GM12878 (cell line): ENCODE data around the gene TTLL8. TPM values are rescaled to one million over a fixed set of nuclear protein-coding genes. Genes with fewer than 3 reads are reported as not detected.
A peak's percentile ranks its signal among the peaks of the same experiment; 100 is the strongest.

Experiments
- ASH2L ChIP-seq: fragments of 300-600, 200-600 bp; sonication (generic); IDR thresholded peaks from 2 replicates; pipeline ENCODE4 v1.6.1; 2017; ENCODE audit warnings: low read depth, mild to moderate bottlenecking, borderline replicate concordance
- BACH1 ChIP-seq: fragments of 450-650 bp; IDR thresholded peaks from 2 replicates; pipeline ENCODE4 v1.6.1; 2017; ENCODE audit warnings: mild to moderate bottlenecking, borderline replicate concordance
- BHLHE40 ChIP-seq, 2 experiments: fragments of 450-650 bp in 1 of 2; IDR thresholded peaks; 2 replicates each; pipeline ENCODE4 v1.6.1; 2011 to 2017; ENCODE audit warnings: low read depth in 2 of 2, borderline replicate concordance in 1 of 2, improper control_type of control experiment in 1 of 2, low read length in 1 of 2, mild to moderate bottlenecking in 1 of 2
- CREM ChIP-seq: IDR thresholded peaks from 2 replicates; pipeline ENCODE4 v1.6.1; 2014; ENCODE audit warnings: antibody characterized with exemption, low read depth
- DPF2 ChIP-seq: fragments of 450-650 bp; IDR thresholded peaks from 2 replicates; pipeline ENCODE4 v1.6.1; 2017; ENCODE audit warnings: mild to moderate bottlenecking
- EED ChIP-seq: sonication (generic); IDR thresholded peaks from 2 replicates; pipeline ENCODE4 v1.6.1; 2016; ENCODE audit warnings: antibody characterized with exemption, low read depth
- KAT2A ChIP-seq: conservative IDR thresholded peaks from 2 replicates; pipeline ENCODE4 v1.6.1; 2011; ENCODE audit warnings: low read depth, low read length; ENCODE audit not compliant: control insufficient read depth
- KDM1A ChIP-seq: fragments of 200-600 bp; sonication (generic); IDR thresholded peaks from 2 replicates; pipeline ENCODE4 v1.6.1; 2016; ENCODE audit warnings: borderline replicate concordance
- MYC ChIP-seq: IDR thresholded peaks from 2 replicates; pipeline ENCODE4 v1.6.1; 2011; ENCODE audit warnings: mild to moderate bottlenecking, low read length, moderate library complexity, inconsistent platforms; ENCODE audit not compliant: insufficient read depth, insufficient replicate concordance, insufficient read length, severe bottlenecking
- NR2F1 ChIP-seq: fragments of 450-650 bp; conservative IDR thresholded peaks from 2 replicates; pipeline ENCODE4 v1.6.1; 2017; ENCODE audit warnings: mild to moderate bottlenecking
- POU2F2 ChIP-seq: IDR thresholded peaks from 3 replicates; pipeline ENCODE4 v1.6.1; 2011; ENCODE audit warnings: low read depth, mild to moderate bottlenecking, low read length, borderline replicate concordance
- RFX5 ChIP-seq: IDR thresholded peaks from 2 replicates; pipeline ENCODE4 v1.6.1; 2011; ENCODE audit warnings: low read depth, low read length, improper control_type of control experiment
- SIX5 ChIP-seq: IDR thresholded peaks from 2 replicates; pipeline ENCODE4 v1.6.1; 2011; ENCODE audit warnings: mild to moderate bottlenecking, low read depth, low read length, moderate library complexity; ENCODE audit not compliant: severe bottlenecking
- SRF ChIP-seq, 2 experiments: IDR thresholded peaks; 2 replicates each; pipeline ENCODE4 v1.6.1; 2011; ENCODE audit warnings: low read depth in 2 of 2, low read length in 2 of 2, mild to moderate bottlenecking in 1 of 2, moderate library complexity in 1 of 2
- TAF1 ChIP-seq: IDR thresholded peaks from 2 replicates; pipeline ENCODE4 v1.6.1; 2011; ENCODE audit warnings: mild to moderate bottlenecking, low read depth, low read length, borderline replicate concordance
- TCF12 ChIP-seq: IDR thresholded peaks from 2 replicates; pipeline ENCODE4 v1.6.1; 2011; ENCODE audit warnings: low read depth, mild to moderate bottlenecking, low read length
- ZBED1 ChIP-seq: IDR thresholded peaks from 2 replicates; pipeline ENCODE4 v1.6.1; 2016; ENCODE audit warnings: borderline replicate concordance
- ZNF384 ChIP-seq: IDR thresholded peaks from 2 replicates; pipeline ENCODE4 v1.6.1; 2012; ENCODE audit warnings: low read depth, mild to moderate bottlenecking, low read length, improper control_type of control experiment, borderline replicate concordance
- polyA plus RNA-seq, 11 experiments: library from polyadenylated mRNA; depleted of rRNA in 4 of 11; unstranded in 6 of 11; stranded (reverse) in 5 of 11; fragments of >200 nt; fragmentation: Nextera tagmentation in 4 of 11; fragmentation: Illumina TruSeq in 1 of 11; extraction: Ambion mirVana in 4 of 11; extraction: Trizol in 1 of 11; gene quantifications; 1 replicate in 1 of 11; 2 replicates in 10 of 11; pipeline versions ENCODE4 v1.2.1 to v1.2.3, GENCODE V29; 2011 to 2016; ENCODE audit warnings: inconsistent platforms in 2 of 11, missing spikeins in 2 of 11, low read depth in 1 of 11
- total RNA-seq, 4 experiments: library from RNA; depleted of rRNA in 3 of 4; stranded (reverse); fragments of >200 nt in 3 of 4; fragmentation: Illumina TruSeq in 1 of 4; extraction: Trizol in 1 of 4; gene quantifications; 2 replicates each; pipeline versions ENCODE4 v1.2.1 to v1.2.3, GENCODE V29; 2013 to 2021
- TF ChIP-seq, protein P1 (sequence below): fragments of 450-650 bp; IDR thresholded peaks from 2 replicates; pipeline ENCODE4 v1.6.1; 2018; ENCODE audit warnings: mild to moderate bottlenecking, low read depth, moderate library complexity; ENCODE audit not compliant: partially characterized antibody
- TF ChIP-seq, protein P2 (sequence below): IDR thresholded peaks from 2 replicates; pipeline ENCODE4 v1.6.1; 2011; ENCODE audit warnings: low read depth, mild to moderate bottlenecking, low read length, moderate library complexity, borderline replicate concordance; ENCODE audit errors: extremely low read depth
- TF ChIP-seq, protein P3 (sequence below): fragments of 150-350 bp; IDR thresholded peaks from 2 replicates; pipeline ENCODE4 v1.6.1; 2014; ENCODE audit warnings: mild to moderate bottlenecking, low read depth, low read length
- TF ChIP-seq, protein P4 (sequence below): fragments of 450-650 bp; IDR thresholded peaks from 2 replicates; pipeline ENCODE4 v1.6.1; 2016; ENCODE audit warnings: mild to moderate bottlenecking
- TF ChIP-seq, protein P5 (sequence below): IDR thresholded peaks from 2 replicates; pipeline ENCODE4 v1.6.1; 2011; ENCODE audit warnings: borderline replicate concordance, low read depth, mild to moderate bottlenecking, moderate library complexity, mixed read lengths, low read length; ENCODE audit not compliant: insufficient read depth; ENCODE audit errors: extremely low read length

The TTLL8 gene
- total and polyA plus RNA-seq, 10 of the 15 experiments (the other 5 are each of a cell fraction or from before 2014, with no cell fraction given), result not detected

DNA sequence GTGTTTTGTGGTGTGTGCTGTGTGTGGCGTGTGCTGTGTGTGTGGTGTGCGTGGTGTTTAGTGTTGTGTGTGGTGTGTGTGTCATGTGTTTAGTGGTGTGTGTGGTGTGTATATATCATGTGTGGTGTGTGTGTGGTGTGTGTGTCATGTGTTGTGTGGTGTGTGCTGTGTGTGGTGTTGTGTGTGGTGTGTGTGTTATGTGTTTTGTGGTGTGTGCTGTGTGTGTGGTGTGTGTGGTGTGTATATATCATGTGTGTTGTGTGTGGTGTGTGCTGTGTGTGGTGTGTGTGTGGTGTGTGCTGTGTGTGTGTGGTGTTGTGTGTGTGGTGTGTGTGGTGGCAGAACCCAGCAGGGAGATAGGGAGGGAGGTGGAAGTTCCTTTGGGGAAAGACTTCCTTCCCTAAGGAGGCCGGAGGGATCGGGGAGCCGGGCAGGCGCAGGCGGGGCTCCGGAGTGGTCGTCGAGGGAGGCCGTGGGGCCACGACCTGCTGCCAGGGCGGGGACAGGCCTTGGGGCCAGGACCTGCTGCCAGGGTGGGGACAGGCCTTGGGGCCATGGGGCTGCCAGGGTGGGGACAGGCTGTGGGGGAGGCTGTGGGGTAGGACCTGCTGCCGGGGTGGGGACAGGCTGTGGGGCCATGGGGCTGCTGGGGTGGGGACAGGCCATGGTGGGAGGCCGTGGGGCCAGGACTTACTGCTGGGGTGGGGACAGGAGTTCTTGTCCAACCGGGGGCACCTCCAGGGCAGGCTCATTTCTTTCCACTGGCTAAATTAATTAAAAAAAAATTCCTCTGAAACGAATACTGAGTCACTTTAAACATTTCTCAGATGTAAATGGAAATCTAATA lies 82.3 kb downstream of the TTLL8 start (continued):
- TF ChIP-seq, protein P1, sequence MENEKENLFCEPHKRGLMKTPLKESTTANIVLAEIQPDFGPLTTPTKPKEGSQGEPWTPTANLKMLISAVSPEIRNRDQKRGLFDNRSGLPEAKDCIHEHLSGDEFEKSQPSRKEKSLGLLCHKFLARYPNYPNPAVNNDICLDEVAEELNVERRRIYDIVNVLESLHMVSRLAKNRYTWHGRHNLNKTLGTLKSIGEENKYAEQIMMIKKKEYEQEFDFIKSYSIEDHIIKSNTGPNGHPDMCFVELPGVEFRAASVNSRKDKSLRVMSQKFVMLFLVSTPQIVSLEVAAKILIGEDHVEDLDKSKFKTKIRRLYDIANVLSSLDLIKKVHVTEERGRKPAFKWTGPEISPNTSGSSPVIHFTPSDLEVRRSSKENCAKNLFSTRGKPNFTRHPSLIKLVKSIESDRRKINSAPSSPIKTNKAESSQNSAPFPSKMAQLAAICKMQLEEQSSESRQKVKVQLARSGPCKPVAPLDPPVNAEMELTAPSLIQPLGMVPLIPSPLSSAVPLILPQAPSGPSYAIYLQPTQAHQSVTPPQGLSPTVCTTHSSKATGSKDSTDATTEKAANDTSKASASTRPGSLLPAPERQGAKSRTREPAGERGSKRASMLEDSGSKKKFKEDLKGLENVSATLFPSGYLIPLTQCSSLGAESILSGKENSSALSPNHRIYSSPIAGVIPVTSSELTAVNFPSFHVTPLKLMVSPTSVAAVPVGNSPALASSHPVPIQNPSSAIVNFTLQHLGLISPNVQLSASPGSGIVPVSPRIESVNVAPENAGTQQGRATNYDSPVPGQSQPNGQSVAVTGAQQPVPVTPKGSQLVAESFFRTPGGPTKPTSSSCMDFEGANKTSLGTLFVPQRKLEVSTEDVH, result no peak
- no peak for TF ChIP-seq KDM1A
- TF ChIP-seq, protein P2, sequence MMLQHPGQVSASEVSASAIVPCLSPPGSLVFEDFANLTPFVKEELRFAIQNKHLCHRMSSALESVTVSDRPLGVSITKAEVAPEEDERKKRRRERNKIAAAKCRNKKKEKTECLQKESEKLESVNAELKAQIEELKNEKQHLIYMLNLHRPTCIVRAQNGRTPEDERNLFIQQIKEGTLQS, result no peak
- no peak; the same call in 2 of the 3 replicates for TF ChIP-seq POU2F2
- no peak for TF ChIP-seq CREM
- peak; percentile 76 for TF ChIP-seq EED
- TF ChIP-seq ASH2L, result no peak
- no peak for TF ChIP-seq ZBED1
- TF ChIP-seq SIX5, result no peak
- 0 out of 2 replicates have a peak, but pooled peaks have one; percentile 19 for TF ChIP-seq DPF2
- no peak for TF ChIP-seq KAT2A
- no peak for TF ChIP-seq TCF12
- no peak for TF ChIP-seq TAF1
- TF ChIP-seq, protein P3, sequence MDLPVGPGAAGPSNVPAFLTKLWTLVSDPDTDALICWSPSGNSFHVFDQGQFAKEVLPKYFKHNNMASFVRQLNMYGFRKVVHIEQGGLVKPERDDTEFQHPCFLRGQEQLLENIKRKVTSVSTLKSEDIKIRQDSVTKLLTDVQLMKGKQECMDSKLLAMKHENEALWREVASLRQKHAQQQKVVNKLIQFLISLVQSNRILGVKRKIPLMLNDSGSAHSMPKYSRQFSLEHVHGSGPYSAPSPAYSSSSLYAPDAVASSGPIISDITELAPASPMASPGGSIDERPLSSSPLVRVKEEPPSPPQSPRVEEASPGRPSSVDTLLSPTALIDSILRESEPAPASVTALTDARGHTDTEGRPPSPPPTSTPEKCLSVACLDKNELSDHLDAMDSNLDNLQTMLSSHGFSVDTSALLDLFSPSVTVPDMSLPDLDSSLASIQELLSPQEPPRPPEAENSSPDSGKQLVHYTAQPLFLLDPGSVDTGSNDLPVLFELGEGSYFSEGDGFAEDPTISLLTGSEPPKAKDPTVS, result no peak
- no peak for TF ChIP-seq ZNF384
- TF ChIP-seq, protein P4, sequence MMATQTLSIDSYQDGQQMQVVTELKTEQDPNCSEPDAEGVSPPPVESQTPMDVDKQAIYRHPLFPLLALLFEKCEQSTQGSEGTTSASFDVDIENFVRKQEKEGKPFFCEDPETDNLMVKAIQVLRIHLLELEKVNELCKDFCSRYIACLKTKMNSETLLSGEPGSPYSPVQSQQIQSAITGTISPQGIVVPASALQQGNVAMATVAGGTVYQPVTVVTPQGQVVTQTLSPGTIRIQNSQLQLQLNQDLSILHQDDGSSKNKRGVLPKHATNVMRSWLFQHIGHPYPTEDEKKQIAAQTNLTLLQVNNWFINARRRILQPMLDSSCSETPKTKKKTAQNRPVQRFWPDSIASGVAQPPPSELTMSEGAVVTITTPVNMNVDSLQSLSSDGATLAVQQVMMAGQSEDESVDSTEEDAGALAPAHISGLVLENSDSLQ, result no peak
- no peak for TF ChIP-seq SRF (IDR thresholded peaks at IDR 0.05; ENCODE audit: low read depth in 2 of 2, low read length in 2 of 2)
- TF ChIP-seq BHLHE40 (IDR thresholded peaks at IDR 0.05; ENCODE audit: borderline replicate concordance in 1 of 2, low read depth in 2 of 2, low read length in 1 of 2), result peak in 1 of 2 experiments; percentile 21; a peak in 1 of 4 replicates
- TF ChIP-seq MYC, result no peak
- TF ChIP-seq BACH1, result no peak
- no peak for TF ChIP-seq RFX5
- no peak; the same call in 1 of the 2 replicates for TF ChIP-seq NR2F1
- TF ChIP-seq, protein P5, sequence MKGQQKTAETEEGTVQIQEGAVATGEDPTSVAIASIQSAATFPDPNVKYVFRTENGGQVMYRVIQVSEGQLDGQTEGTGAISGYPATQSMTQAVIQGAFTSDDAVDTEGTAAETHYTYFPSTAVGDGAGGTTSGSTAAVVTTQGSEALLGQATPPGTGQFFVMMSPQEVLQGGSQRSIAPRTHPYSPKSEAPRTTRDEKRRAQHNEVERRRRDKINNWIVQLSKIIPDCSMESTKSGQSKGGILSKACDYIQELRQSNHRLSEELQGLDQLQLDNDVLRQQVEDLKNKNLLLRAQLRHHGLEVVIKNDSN, result no peak
